OCI-M1 (cell line): ENCODE results near the gene PHTF2.
"Not testable (repeated sequence)": the region's sequence is repeated elsewhere in the genome, so short reads cannot be mapped to it uniquely, and the experiment has no call there.

Source experiments
- DNase-seq: peaks from one replicate; lab custom pipeline; 2025; lab: John Stamatoyannopoulos, UW

Gene PHTF2

GRCh38 chr7:77989981-77990566, 191.5 kb downstream of the PHTF2 start:
- DNase-seq, result peak; percentile 97

- no peak for DNase-seq
Observed at GRCh38 chr7:77991656-77992055, 193.1 kb downstream of the PHTF2 start.

- no peak for DNase-seq
Observed at GRCh38 chr7:77993838-77994237, 195.3 kb downstream of the PHTF2 start.

- peak; percentile 42 for DNase-seq
Observed at GRCh38 chr7:77995717-77996116, 197.1 kb downstream of the PHTF2 start.

GRCh38 chr7:77999168-77999567, 200.6 kb downstream of the PHTF2 start:
- not testable (repeated sequence) for DNase-seq

GRCh38 chr7:78002021-78002420, 203.4 kb downstream of the PHTF2 start:
- DNase-seq, result no peak

GRCh38 chr7:78002715-78003114, 204.1 kb downstream of the PHTF2 start:
- DNase-seq, result no peak

GRCh38 chr7:78006063-78006755, 207.6 kb downstream of the PHTF2 start:
- DNase-seq, result no peak
